Right lobe of liver (tissue), 4 donors: Measurements from ENCODE around the gene CELSR3.

Experiments
- POLR2A ChIP-seq: fragments of 450-650 bp; IDR thresholded peaks from one replicate; pipeline ENCODE4 v1.6.1; 2017; ENCODE audit warnings: antibody characterized with exemption, mild to moderate bottlenecking
- TF ChIP-seq, protein P1 (sequence below), 4 donors: fragments of 200-600 bp in 3 of 4; fragments of 450-650 bp in 1 of 4; IDR thresholded peaks; one replicate each; pipeline versions ENCODE4 v1.5.1 to v1.8.0; 2016 to 2022; ENCODE audit warnings: antibody characterized with exemption in 4 of 4, mild to moderate bottlenecking in 2 of 4
- donor health status: DM: no; HTN: no; CAD: no.
- donor health status: DM: no; HTN: no; CAD: no.
- donor health status: DM: no; HTN: yes; CAD: no.

DNA sequence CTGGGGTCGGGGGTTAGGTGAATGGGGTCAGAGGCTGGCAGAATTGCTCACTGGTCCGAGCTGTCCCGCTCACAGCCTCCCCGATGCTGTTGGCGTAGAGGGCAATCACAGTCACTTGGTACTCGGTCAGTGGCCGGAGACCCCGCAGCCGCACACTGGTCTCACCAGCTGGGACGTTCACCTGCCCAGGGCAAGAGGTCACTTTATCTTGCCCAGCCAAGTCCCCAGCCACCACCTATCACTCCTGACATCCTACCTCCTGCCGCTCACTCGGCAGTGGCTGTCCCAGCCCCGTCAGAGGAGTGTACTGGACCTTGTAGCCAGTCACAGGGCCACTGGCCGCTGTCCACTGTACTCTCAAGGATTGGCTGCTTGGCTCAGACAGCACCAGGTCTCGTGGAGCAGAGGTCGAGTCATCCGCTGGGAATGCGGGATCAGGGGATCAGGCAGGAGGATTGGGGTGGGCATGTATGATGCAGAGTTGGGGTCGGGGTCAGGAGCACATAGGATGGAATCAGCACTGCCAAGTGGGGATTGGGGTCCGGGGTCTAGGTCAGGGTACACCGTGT, 70.1 kb downstream of the CELSR3 start:
- TF ChIP-seq, protein P1, sequence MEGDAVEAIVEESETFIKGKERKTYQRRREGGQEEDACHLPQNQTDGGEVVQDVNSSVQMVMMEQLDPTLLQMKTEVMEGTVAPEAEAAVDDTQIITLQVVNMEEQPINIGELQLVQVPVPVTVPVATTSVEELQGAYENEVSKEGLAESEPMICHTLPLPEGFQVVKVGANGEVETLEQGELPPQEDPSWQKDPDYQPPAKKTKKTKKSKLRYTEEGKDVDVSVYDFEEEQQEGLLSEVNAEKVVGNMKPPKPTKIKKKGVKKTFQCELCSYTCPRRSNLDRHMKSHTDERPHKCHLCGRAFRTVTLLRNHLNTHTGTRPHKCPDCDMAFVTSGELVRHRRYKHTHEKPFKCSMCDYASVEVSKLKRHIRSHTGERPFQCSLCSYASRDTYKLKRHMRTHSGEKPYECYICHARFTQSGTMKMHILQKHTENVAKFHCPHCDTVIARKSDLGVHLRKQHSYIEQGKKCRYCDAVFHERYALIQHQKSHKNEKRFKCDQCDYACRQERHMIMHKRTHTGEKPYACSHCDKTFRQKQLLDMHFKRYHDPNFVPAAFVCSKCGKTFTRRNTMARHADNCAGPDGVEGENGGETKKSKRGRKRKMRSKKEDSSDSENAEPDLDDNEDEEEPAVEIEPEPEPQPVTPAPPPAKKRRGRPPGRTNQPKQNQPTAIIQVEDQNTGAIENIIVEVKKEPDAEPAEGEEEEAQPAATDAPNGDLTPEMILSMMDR (IDR thresholded peaks at IDR 0.05): no peak
- TF ChIP-seq POLR2A: no peak
